Upper lobe of left lung (tissue), 6 donors: Measurements from ENCODE around the gene TSHZ2. TPM values are rescaled to one million over a fixed set of nuclear protein-coding genes. Genes with fewer than 3 reads are reported as not detected.

Experiments
- ATAC-seq, 2 donors: fragments of 200-7000 bp; cut with Tn5 transposase; one replicate each; pipeline ENCODE4 v1.9.1; 2022; ENCODE audit warnings: mild to moderate bottlenecking in 2 of 2, moderate library complexity in 2 of 2; ENCODE audit not compliant: low FRiP score in 2 of 2
- DNase-seq, 2 donors: peaks; one replicate each; pipeline ENCODE4 v3.0.0-alpha.2; 2019 to 2020
- H3K27ac ChIP-seq, 4 donors: fragments of 200-600 bp; sonication (generic); one replicate each; pipeline ENCODE4 v1.5.1; 2016 to 2019
- H3K27me3 ChIP-seq, 4 donors: fragments of 200-600 bp; sonication (generic); one replicate each; pipeline ENCODE4 v1.5.1; 2017 to 2019
- H3K36me3 ChIP-seq, 4 donors: fragments of 200-600 bp; sonication (generic); one replicate each; pipeline ENCODE4 v1.5.1; 2016 to 2019
- H3K4me1 ChIP-seq, 4 donors: fragments of 200-600 bp; sonication (generic); one replicate each; pipeline ENCODE4 v1.5.1; 2018 to 2019
- H3K4me3 ChIP-seq, 4 donors: fragments of 200-600 bp; sonication (generic); one replicate each; pipeline ENCODE4 v1.5.1; 2017 to 2019; ENCODE audit warnings: mild to moderate bottlenecking in 2 of 4, moderate library complexity in 1 of 4
- H3K9me3 ChIP-seq, 4 donors: fragments of 200-600 bp; sonication (generic); one replicate each; pipeline ENCODE4 v1.5.1; 2018 to 2019
- EP300 ChIP-seq, 4 donors: sonication (generic); formaldehyde crosslinking; IDR thresholded peaks; one replicate each; pipeline ENCODE4 v1.5.1; 2017; ENCODE audit warnings: antibody characterized with exemption in 4 of 4, control low read depth in 2 of 4
- POLR2A ChIP-seq, 4 donors: fragments of 450-650 bp; IDR thresholded peaks; one replicate each; pipeline ENCODE4 v1.5.1; 2016 to 2017; ENCODE audit warnings: antibody characterized with exemption in 4 of 4, mild to moderate bottlenecking in 2 of 4
- POLR2AphosphoS5 ChIP-seq, 2 donors: sonication (generic); formaldehyde crosslinking; IDR thresholded peaks; one replicate each; pipeline ENCODE4 v1.5.1; 2017; ENCODE audit warnings: antibody characterized with exemption in 2 of 2
- WGBS, 2 donors: methylation state at CpG; one replicate each; pipeline ENCODE4 v1.1.5; 2017 to 2018; 5-methylcytosine and 5-hydroxymethylcytosine counted together
- total RNA-seq, 6 donors: library from RNA; depleted of rRNA in 4 of 6; stranded (reverse); fragments of >200 nt in 4 of 6; gene quantifications; one replicate each; pipeline versions ENCODE4 v1.1.0 to v1.2.1, GENCODE V29; 2016 to 2021
- TF ChIP-seq, protein P1 (sequence below), 6 experiments: fragments of 450-650 bp in 4 of 6; fragments of 200-600 bp in 2 of 6; sonication (generic) in 2 of 6; IDR thresholded peaks; one replicate each; pipeline ENCODE4 v1.5.1; 2016 to 2019; ENCODE audit warnings: antibody characterized with exemption in 6 of 6
- donor health status: DM: no; HTN: no; CAD: no; lungs with moderate emphysema.
- donor health status: DM: no; HTN: yes; CAD: no; lungs with severe emphysema.

The TSHZ2 gene
- total RNA-seq, 6 donors from 2014 or later: 1.8 to 10.0 (median 3.2) TPM

DNA sequence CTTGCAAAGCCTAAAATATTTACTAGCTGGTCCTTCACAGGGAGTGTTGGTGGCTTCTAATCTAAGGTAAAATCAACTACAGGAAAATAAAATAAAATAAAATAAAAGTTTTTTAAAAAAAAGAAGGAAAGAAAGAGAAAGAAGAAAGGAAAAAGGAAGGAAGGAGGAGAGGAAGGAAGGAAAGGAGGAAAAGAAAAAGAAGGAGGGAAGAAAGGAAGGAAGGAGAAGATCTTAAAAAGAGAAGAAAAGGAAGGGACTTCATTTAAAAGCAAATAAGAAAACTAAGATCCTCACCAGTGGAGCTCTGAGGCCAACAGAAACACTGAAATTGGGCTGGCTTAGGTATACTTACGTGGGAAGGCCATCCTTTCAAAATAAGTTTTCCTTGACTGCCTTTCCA, 178.4 kb downstream of the TSHZ2 start:
- Histone ChIP-seq H3K27me3 (no peaks in the 10 kb centered on the region), H3K4me1 (peaks cover 0 to 12% (median 8%) of the 10 kb centered on the region in 4 donors), H3K4me3 (no peak overlapping the region), H3K36me3 (no peaks in the 10 kb centered on the region), H3K9me3 (no peaks in the 10 kb centered on the region), H3K27ac (no peak overlapping the region)
- no peak for DNase-seq
- 86 to 96% methylated on average over 1 of the region's 1 CpG for WGBS, 2 donors
- TF ChIP-seq POLR2A (IDR thresholded peaks at IDR 0.05) (no peak), POLR2AphosphoS5 (IDR thresholded peaks at IDR 0.05) (no peak), EP300 (IDR thresholded peaks at IDR 0.05) (no peak)
- TF ChIP-seq, protein P1, sequence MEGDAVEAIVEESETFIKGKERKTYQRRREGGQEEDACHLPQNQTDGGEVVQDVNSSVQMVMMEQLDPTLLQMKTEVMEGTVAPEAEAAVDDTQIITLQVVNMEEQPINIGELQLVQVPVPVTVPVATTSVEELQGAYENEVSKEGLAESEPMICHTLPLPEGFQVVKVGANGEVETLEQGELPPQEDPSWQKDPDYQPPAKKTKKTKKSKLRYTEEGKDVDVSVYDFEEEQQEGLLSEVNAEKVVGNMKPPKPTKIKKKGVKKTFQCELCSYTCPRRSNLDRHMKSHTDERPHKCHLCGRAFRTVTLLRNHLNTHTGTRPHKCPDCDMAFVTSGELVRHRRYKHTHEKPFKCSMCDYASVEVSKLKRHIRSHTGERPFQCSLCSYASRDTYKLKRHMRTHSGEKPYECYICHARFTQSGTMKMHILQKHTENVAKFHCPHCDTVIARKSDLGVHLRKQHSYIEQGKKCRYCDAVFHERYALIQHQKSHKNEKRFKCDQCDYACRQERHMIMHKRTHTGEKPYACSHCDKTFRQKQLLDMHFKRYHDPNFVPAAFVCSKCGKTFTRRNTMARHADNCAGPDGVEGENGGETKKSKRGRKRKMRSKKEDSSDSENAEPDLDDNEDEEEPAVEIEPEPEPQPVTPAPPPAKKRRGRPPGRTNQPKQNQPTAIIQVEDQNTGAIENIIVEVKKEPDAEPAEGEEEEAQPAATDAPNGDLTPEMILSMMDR (IDR thresholded peaks at IDR 0.05): no peak
- no peak for ATAC-seq

DNA sequence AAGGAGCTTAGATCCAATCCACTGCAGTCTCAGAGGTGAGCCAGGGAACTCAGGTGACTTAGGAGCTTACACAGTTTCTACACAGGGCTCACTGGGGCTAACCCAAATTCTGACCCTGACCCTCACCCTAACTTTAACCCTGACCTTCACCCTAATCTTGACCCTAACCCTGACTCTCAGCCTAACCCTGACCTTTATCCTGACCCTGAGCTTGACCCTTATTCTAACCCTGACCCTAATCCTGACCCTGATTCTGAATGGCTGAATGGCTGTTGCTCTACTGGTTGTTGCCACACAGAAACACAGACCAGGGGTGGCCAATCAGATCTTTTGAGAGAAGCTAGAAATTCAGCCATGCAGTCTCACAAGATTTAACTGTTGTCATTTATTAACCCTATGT, 180.1 kb downstream of the TSHZ2 start:
- DNase-seq: no peak
- H3K4me3 ChIP-seq: no peak overlapping the region
- H3K9me3 ChIP-seq: no peaks in the 10 kb centered on the region
- no peak for ATAC-seq
- TF ChIP-seq, protein P1 (IDR thresholded peaks at IDR 0.05): no peak
- TF ChIP-seq EP300 (IDR thresholded peaks at IDR 0.05) (no peak), POLR2A (IDR thresholded peaks at IDR 0.05) (no peak), POLR2AphosphoS5 (IDR thresholded peaks at IDR 0.05) (no peak)
- H3K27me3 ChIP-seq: no peaks in the 10 kb centered on the region
- H3K27ac ChIP-seq: no peak overlapping the region
- H3K4me1 ChIP-seq: peaks cover 0 to 12% (median 8%) of the 10 kb centered on the region in 4 donors
- H3K36me3 ChIP-seq: no peaks in the 10 kb centered on the region

DNA sequence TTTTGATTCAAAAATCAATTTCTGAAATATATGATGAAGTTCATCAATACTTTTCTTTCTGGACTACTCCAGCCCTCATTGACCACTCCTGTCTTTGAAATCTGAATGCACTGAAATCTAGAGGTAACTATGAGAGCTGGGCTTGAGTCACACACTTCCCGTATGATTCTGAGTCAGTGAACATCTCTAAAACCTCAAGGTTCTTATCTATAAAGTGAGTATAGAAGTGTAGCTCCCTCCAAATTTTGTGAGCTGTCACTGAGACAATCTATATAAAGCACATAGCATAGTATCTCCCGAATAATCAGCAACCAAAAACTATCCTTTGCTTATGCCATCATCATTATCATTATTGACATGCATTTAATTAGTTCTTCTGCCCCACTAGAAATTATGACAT, 182.4 kb downstream of the TSHZ2 start:
- no peaks in the 10 kb centered on the region for H3K27me3 ChIP-seq
- peaks cover 0 to 3% (median under 1%) of the 10 kb centered on the region in 4 donors for H3K4me1 ChIP-seq
- no peaks in the 10 kb centered on the region for H3K9me3 ChIP-seq
- H3K4me3 ChIP-seq: no peak overlapping the region
- H3K27ac ChIP-seq: no peak overlapping the region
- DNase-seq: no peak
- no peak for ATAC-seq
- no peaks in the 10 kb centered on the region for H3K36me3 ChIP-seq
- TF ChIP-seq POLR2AphosphoS5 (IDR thresholded peaks at IDR 0.05) (no peak), EP300 (IDR thresholded peaks at IDR 0.05) (no peak)
- 73 to 85% methylated on average over 2 of the region's 2 CpGs for WGBS, 2 donors

DNA sequence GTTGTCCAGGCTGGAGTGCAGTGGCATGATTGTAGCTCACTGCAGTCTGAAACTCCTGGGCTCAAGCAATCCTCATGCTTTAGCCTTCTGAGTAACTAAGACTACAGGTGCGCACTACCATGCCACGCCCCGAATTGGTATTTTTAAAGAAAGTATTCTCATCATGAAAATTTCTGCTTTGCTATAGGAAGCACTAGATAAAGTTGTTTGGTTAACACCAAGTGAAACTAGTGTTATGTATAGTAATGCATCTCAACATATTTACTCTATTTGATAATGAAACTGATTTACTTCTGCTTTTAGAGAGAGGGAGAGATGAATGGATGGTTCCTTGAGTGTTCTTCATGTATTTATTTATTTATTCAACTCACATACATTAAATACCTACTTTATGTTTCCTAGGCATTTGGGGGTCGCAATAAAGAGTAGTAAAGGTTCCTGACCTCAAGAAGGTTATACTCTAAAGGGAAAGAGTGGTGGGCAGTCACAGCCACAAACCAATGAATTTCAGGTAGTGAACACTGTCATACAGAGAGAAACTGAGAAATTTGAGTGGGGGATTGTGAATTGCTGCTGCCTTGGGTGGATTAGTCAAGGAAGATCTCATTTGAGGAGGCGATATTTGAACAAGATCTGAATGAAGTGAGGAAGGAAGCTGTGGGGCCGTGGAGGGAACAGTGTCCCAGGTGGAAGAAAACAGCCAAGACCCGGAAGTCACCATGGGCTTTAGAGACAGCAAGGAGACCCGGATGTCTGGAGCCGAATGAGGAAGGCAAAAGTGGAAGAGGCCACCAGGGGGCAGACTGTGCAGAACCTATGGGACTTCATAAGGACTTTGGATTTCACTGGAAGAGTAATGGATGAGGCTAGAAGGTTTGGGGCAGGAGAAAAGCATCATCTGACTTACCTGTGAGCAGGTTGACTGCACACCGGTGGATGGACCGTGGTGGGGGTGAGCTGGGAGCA, 185.6 kb downstream of the TSHZ2 start:
- TF ChIP-seq POLR2A (IDR thresholded peaks at IDR 0.05) (no peak), POLR2AphosphoS5 (IDR thresholded peaks at IDR 0.05) (no peak), EP300 (IDR thresholded peaks at IDR 0.05) (no peak)
- TF ChIP-seq, protein P1 (IDR thresholded peaks at IDR 0.05): peak in 4 of 6 experiments; percentile 25 to 41 (median 33)
- Histone ChIP-seq H3K4me1 (no peaks in the 10 kb centered on the region), H3K36me3 (no peaks in the 10 kb centered on the region), H3K27ac (no peak overlapping the region), H3K4me3 (no peak overlapping the region), H3K27me3 (no peaks in the 10 kb centered on the region), H3K9me3 (no peaks in the 10 kb centered on the region)
- WGBS, 2 donors: 79 to 84% methylated on average over 11 of the region's 11 CpGs
- DNase-seq: peak in 1 of 2 donors; percentile 39
- peak in 1 of 2 donors; percentile 61 for ATAC-seq

DNA sequence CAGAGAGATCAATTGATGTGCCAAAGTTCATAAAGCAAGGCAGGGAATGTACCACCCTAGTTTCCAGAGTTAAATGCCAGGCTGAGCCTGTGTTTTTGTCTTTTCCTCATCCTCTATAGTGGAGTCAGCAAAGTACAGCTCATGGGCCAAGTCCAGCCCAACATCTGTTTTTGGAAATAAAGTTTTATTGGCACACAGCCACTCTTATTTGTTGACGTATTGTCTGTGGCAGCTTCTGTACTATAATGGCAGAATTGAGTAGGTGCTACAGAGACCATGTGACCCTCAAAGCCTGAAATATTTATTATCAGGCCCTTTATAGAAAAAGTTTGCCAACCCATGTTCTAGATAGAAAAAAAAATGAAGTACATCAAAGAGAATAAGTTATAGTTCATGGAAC, 187.0 kb downstream of the TSHZ2 start:
- DNase-seq (no peak), ATAC-seq (no peak)

More for the DNA sequence above, 187.0 kb downstream of the TSHZ2 start:
- WGBS, 2 donors: 63 to 79% methylated on average over 1 of the region's 1 CpG
- Histone ChIP-seq H3K4me3 (no peak overlapping the region), H3K9me3 (no peaks in the 10 kb centered on the region), H3K27me3 (no peaks in the 10 kb centered on the region), H3K36me3 (no peaks in the 10 kb centered on the region), H3K27ac (no peak overlapping the region), H3K4me1 (no peaks in the 10 kb centered on the region)
- no peak for TF ChIP-seq POLR2A (IDR thresholded peaks at IDR 0.05)
- TF ChIP-seq POLR2AphosphoS5 (IDR thresholded peaks at IDR 0.05): no peak
- TF ChIP-seq, protein P1 (IDR thresholded peaks at IDR 0.05): no peak
- no peak for TF ChIP-seq EP300 (IDR thresholded peaks at IDR 0.05)
